Stimulated activated memory B cell treated with anti-CD40 and anti-IgM and Interleukin-4, amounts not matched to agents 10 μg/mL and 1 μg/mL and 100 μg/mL, for 72 hours (primary cell): ENCODE measurements around the gene RHNO1.

Source experiments
- ATAC-seq: fragments of 150-1000 bp; cut with Tn5 transposase; 2 replicates; pipeline ENCODE4 v1.10.0; 2021
- H3K27ac Mint-ChIP-seq: one replicate; pipeline ENCODE4 v1.8.0; 2022; ENCODE audit warnings: mild to moderate bottlenecking, mixed read lengths
- H3K27me3 Mint-ChIP-seq: one replicate; pipeline ENCODE4 v1.8.0; 2022; ENCODE audit warnings: mixed read lengths
- H3K36me3 Mint-ChIP-seq: one replicate; pipeline ENCODE4 v1.8.0; 2022; ENCODE audit warnings: mixed read lengths
- H3K4me1 Mint-ChIP-seq: one replicate; pipeline ENCODE4 v1.8.0; 2022; ENCODE audit warnings: mixed read lengths
- H3K4me3 Mint-ChIP-seq: one replicate; pipeline ENCODE4 v1.8.0; 2022; ENCODE audit warnings: mild to moderate bottlenecking, moderate library complexity, mixed read lengths
- H3K9me3 Mint-ChIP-seq: one replicate; pipeline ENCODE4 v1.8.0; 2022; ENCODE audit warnings: mixed read lengths

Gene RHNO1

GRCh38 chr12:2884810-2885209 is 7.8 kb downstream of the RHNO1 start:
- Mint-ChIP-seq H3K4me1 (peaks cover 22% of the 10 kb centered on the region), H3K36me3 (peaks cover 12% of the 10 kb centered on the region), H3K9me3 (no peaks in the 10 kb centered on the region), H3K27me3 (no peaks in the 10 kb centered on the region), H3K27ac (peak overlapping the region; percentile 5), H3K4me3 (no peak overlapping the region)
- ATAC-seq = no peak

GRCh38 chr12:2886768-2887450 is 9.9 kb downstream of the RHNO1 start:
- Mint-ChIP-seq H3K4me1 (peaks cover 30% of the 10 kb centered on the region), H3K27ac (no peak overlapping the region), H3K27me3 (no peaks in the 10 kb centered on the region), H3K9me3 (no peaks in the 10 kb centered on the region), H3K36me3 (peaks cover 12% of the 10 kb centered on the region), H3K4me3 (no peak overlapping the region)
- no peak for ATAC-seq

GRCh38 chr12:2890001-2890387 is 13.0 kb downstream of the RHNO1 start:
- Mint-ChIP-seq H3K27me3 (no peaks in the 10 kb centered on the region), H3K4me3 (peak overlapping the region; percentile 83), H3K36me3 (peaks cover 6% of the 10 kb centered on the region), H3K9me3 (no peaks in the 10 kb centered on the region), H3K27ac (peak overlapping the region; percentile 84), H3K4me1 (peaks cover 23% of the 10 kb centered on the region)
- no peak for ATAC-seq

- Mint-ChIP-seq H3K27ac (peak within 1 kb of the TSS; percentile 84), H3K4me1 (peaks cover 17% of the 10 kb centered on the region), H3K4me3 (peak within 1 kb of the TSS; percentile 83), H3K27me3 (no peaks in the 10 kb centered on the region), H3K9me3 (no peaks in the 10 kb centered on the region), H3K36me3 (peaks cover 6% of the 10 kb centered on the region)
- peak; percentile 100 for ATAC-seq
These were observed 13.6 kb downstream of the RHNO1 start, which contains the start of gene TULP3 for GRCh38 chr12:2890388-2891239. TULP3 (plus strand) TSS chr12:2890891; CDS start chr12:2890948, 57 bp downstream.

GRCh38 chr12:2891240-2892053 is 14.4 kb downstream of the RHNO1 start:
- ATAC-seq = peak; percentile 42
- Mint-ChIP-seq H3K9me3 (no peaks in the 10 kb centered on the region), H3K27ac (peak overlapping the region; percentile 84), H3K36me3 (no peaks in the 10 kb centered on the region), H3K4me3 (peak overlapping the region; percentile 83), H3K27me3 (no peaks in the 10 kb centered on the region), H3K4me1 (peaks cover 17% of the 10 kb centered on the region)

- Mint-ChIP-seq H3K36me3 (no peaks in the 10 kb centered on the region), H3K27ac (no peak overlapping the region), H3K4me3 (no peak overlapping the region), H3K27me3 (no peaks in the 10 kb centered on the region), H3K9me3 (no peaks in the 10 kb centered on the region), H3K4me1 (peaks cover 17% of the 10 kb centered on the region)
- no peak for ATAC-seq
These were observed 15.2 kb downstream of the RHNO1 start for GRCh38 chr12:2892246-2892645.

GRCh38 chr12:2893007-2893406 is 16.0 kb downstream of the RHNO1 start:
- Mint-ChIP-seq H3K27me3 (no peaks in the 10 kb centered on the region), H3K4me3 (peak overlapping the region; percentile 50), H3K4me1 (peaks cover 17% of the 10 kb centered on the region), H3K36me3 (no peaks in the 10 kb centered on the region), H3K9me3 (no peaks in the 10 kb centered on the region), H3K27ac (no peak overlapping the region)
- ATAC-seq = no peak

GRCh38 chr12:2895051-2895451 is 18.0 kb downstream of the RHNO1 start:
- no peak overlapping the region for H3K4me3 Mint-ChIP-seq
- no peak overlapping the region for H3K27ac Mint-ChIP-seq
- ATAC-seq = no peak
- peaks cover 7% of the 10 kb centered on the region for H3K4me1 Mint-ChIP-seq
- H3K27me3 Mint-ChIP-seq = no peaks in the 10 kb centered on the region
- no peaks in the 10 kb centered on the region for H3K36me3 Mint-ChIP-seq
- H3K9me3 Mint-ChIP-seq = no peaks in the 10 kb centered on the region

- ATAC-seq = no peak
- no peak overlapping the region for H3K27ac Mint-ChIP-seq
- H3K4me3 Mint-ChIP-seq = no peak overlapping the region
- H3K9me3 Mint-ChIP-seq = no peaks in the 10 kb centered on the region
- peaks cover 2% of the 10 kb centered on the region for H3K4me1 Mint-ChIP-seq
- no peaks in the 10 kb centered on the region for H3K36me3 Mint-ChIP-seq
- no peaks in the 10 kb centered on the region for H3K27me3 Mint-ChIP-seq
These were observed 18.5 kb downstream of the RHNO1 start for GRCh38 chr12:2895511-2895910.

GRCh38 chr12:2897418-2897817 is 20.4 kb downstream of the RHNO1 start:
- Mint-ChIP-seq H3K27me3 (no peaks in the 10 kb centered on the region), H3K9me3 (no peaks in the 10 kb centered on the region), H3K4me3 (no peak overlapping the region), H3K36me3 (no peaks in the 10 kb centered on the region), H3K27ac (no peak overlapping the region), H3K4me1 (no peaks in the 10 kb centered on the region)
- ATAC-seq = no peak

GRCh38 chr12:2900642-2901041 is 23.6 kb downstream of the RHNO1 start:
- Mint-ChIP-seq H3K4me3 (no peak overlapping the region), H3K36me3 (no peaks in the 10 kb centered on the region), H3K27ac (no peak overlapping the region), H3K9me3 (no peaks in the 10 kb centered on the region), H3K4me1 (peaks cover 7% of the 10 kb centered on the region), H3K27me3 (no peaks in the 10 kb centered on the region)
- ATAC-seq = no peak

GRCh38 chr12:2902272-2902880 is 25.4 kb downstream of the RHNO1 start:
- Mint-ChIP-seq H3K36me3 (no peaks in the 10 kb centered on the region), H3K27me3 (no peaks in the 10 kb centered on the region), H3K4me1 (peaks cover 7% of the 10 kb centered on the region)

GRCh38 chr12:2904260-2904659 is 27.2 kb downstream of the RHNO1 start:
- no peaks in the 10 kb centered on the region for H3K27me3 Mint-ChIP-seq
- no peaks in the 10 kb centered on the region for H3K9me3 Mint-ChIP-seq
- no peak overlapping the region for H3K4me3 Mint-ChIP-seq
- H3K27ac Mint-ChIP-seq = no peak overlapping the region
- no peaks in the 10 kb centered on the region for H3K36me3 Mint-ChIP-seq
- ATAC-seq = no peak
- H3K4me1 Mint-ChIP-seq = peaks cover 7% of the 10 kb centered on the region

More at GRCh38 chr12:2902272-2902880, 25.4 kb downstream of the RHNO1 start:
- no peak overlapping the region for H3K4me3 Mint-ChIP-seq
- no peak for ATAC-seq
- H3K9me3 Mint-ChIP-seq = no peaks in the 10 kb centered on the region
- no peak overlapping the region for H3K27ac Mint-ChIP-seq

GRCh38 chr12:2912216-2912575 is 35.2 kb downstream of the RHNO1 start:
- H3K27me3 Mint-ChIP-seq = no peaks in the 10 kb centered on the region
- H3K36me3 Mint-ChIP-seq = peaks cover 33% of the 10 kb centered on the region
- no peak overlapping the region for H3K4me3 Mint-ChIP-seq
- no peaks in the 10 kb centered on the region for H3K4me1 Mint-ChIP-seq
- H3K27ac Mint-ChIP-seq = no peak overlapping the region
- no peak for ATAC-seq
- no peaks in the 10 kb centered on the region for H3K9me3 Mint-ChIP-seq

- H3K4me1 Mint-ChIP-seq = no peaks in the 10 kb centered on the region
- H3K36me3 Mint-ChIP-seq = peaks cover 42% of the 10 kb centered on the region
- ATAC-seq = no peak
- no peak overlapping the region for H3K27ac Mint-ChIP-seq
- H3K9me3 Mint-ChIP-seq = no peaks in the 10 kb centered on the region
- H3K27me3 Mint-ChIP-seq = no peaks in the 10 kb centered on the region
- H3K4me3 Mint-ChIP-seq = no peak overlapping the region
These were observed 42.2 kb downstream of the RHNO1 start for GRCh38 chr12:2919249-2919648.
